Lung (tissue), 12 donors: ENCODE results near the gene ODAD3. TPM values are rescaled to one million over a fixed set of nuclear protein-coding genes. Genes with fewer than 3 reads are reported as not detected.

ENCODE experiments used
- ATAC-seq: fragments of 200-7000 bp; cut with Tn5 transposase; one replicate; pipeline ENCODE4 v1.9.1; 2020; ENCODE audit warnings: moderate number of reproducible peaks; ENCODE audit not compliant: insufficient read depth, low FRiP score
- DNase-seq, 3 donors: peaks; one replicate each; pipeline ENCODE4 v3.0.0-alpha.2; 2013 to 2017
- H3K27ac ChIP-seq, 2 donors: one replicate each; pipeline ENCODE4 v1.5.1; 2013; ENCODE audit warnings: mild to moderate bottlenecking in 2 of 2, moderate library complexity in 2 of 2, control low read depth in 1 of 2, inconsistent platforms in 1 of 2, low read depth in 1 of 2, low read length in 1 of 2
- H3K27me3 ChIP-seq, 3 donors: one replicate each; pipeline ENCODE4 v1.5.1; 2013; ENCODE audit warnings: low read length in 2 of 3; ENCODE audit not compliant: control insufficient read depth in 3 of 3, insufficient read depth in 3 of 3
- H3K36me3 ChIP-seq, 4 donors: one replicate each; pipeline ENCODE4 v1.5.1; 2013; ENCODE audit warnings: low read length in 4 of 4, mild to moderate bottlenecking in 1 of 4, moderate library complexity in 1 of 4; ENCODE audit not compliant: control insufficient read depth in 4 of 4, insufficient read depth in 4 of 4
- H3K4me1 ChIP-seq, 5 donors: one replicate each; pipeline ENCODE4 v1.5.1; 2013; ENCODE audit warnings: low read length in 5 of 5, mild to moderate bottlenecking in 2 of 5, moderate library complexity in 1 of 5; ENCODE audit not compliant: control insufficient read depth in 5 of 5, insufficient read depth in 5 of 5
- H3K4me3 ChIP-seq: one replicate; pipeline ENCODE4 v1.5.1; 2013; ENCODE audit warnings: mild to moderate bottlenecking, control low read depth, moderate library complexity
- H3K9ac ChIP-seq, 2 donors: one replicate each; pipeline ENCODE4 v1.5.1; 2013; ENCODE audit warnings: low read length in 2 of 2, control low read depth in 1 of 2; ENCODE audit not compliant: insufficient read depth in 1 of 2
- H3K9me3 ChIP-seq, 4 donors: one replicate each; pipeline ENCODE4 v1.5.1; 2013; ENCODE audit warnings: low read length in 3 of 4, mild to moderate bottlenecking in 1 of 4, moderate library complexity in 1 of 4; ENCODE audit not compliant: control insufficient read depth in 4 of 4, insufficient read depth in 3 of 4
- WGBS, 2 donors: extraction: QIAGEN DNeasy Blood & Tissue Kit; methylation state at CpG; one replicate each; pipeline ENCODE4 v1.1.7; 2013; 5-methylcytosine and 5-hydroxymethylcytosine counted together
- polyA plus RNA-seq, 2 donors: library from polyadenylated mRNA; stranded (reverse); fragments of 200-250 nt; gene quantifications; one replicate each; pipeline ENCODE4 v1.2.1, GENCODE V29; 2013
- total RNA-seq, 2 donors: library from RNA; depleted of rRNA in 1 of 2; stranded (reverse); fragments of >200 nt in 1 of 2; gene quantifications; one replicate each; pipeline ENCODE4 v1.2.1, GENCODE V29; 2014 to 2021
- TF ChIP-seq, protein P1 (sequence below): IDR thresholded peaks from 2 replicates; pipeline ENCODE4 v1.5.1; 2012; ENCODE audit warnings: mild to moderate bottlenecking; ENCODE audit errors: control extremely low read depth, extremely low read depth
- donor health status: control.
- donor health status: control.
- donor health status: Bipolar disorder and iron deficiency.
- donor health status: healthy.
- donor health status: DM: yes; HTN: yes; CAD: no.

ODAD3 gene
- total and polyA plus RNA-seq, 4 donors: 2.0 to 9.8 (median 4.2) TPM

DNA sequence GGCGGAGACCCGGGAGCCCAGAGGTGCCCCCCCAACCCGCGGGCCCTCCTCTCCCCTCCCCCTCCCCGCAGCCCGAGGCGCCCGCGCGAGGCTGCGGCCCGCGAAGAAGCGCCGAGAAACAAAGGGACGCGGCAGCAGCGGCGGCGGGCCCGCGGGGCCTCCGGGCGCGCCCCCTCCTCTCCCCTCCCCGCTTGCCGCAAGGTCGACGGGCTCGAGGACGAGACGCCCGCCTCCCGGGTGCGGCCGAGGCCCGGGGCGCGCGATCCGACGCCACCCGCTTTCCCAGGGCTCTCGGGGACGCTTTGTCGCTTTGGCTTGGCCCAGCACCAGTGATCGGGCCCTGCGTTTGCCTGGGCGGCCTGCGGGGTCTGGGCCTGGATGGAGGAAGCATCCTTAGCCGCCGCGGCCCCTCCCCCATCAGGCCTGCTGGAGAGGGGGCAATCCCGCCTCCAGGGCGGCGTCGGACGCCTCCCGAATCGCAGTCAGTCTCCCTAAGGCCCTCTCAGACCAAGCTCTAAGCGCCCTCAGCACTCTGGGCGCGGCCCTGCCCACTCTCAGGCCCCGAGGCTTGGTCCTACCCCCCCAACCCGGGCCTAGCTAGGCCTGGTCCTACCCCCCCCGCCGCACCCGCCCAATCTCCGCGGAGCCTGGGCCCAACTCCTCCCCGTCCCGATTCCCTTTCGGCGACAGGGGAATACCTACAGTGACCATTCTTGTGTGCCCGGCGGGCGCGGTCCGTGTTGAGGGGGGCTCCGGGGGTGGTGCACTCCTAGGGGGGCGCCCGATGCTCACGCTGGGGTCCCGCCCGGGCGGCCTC lies 45.2 kb upstream of the ODAD3 start:
- ATAC-seq (no peak), DNase-seq (no peak)
- no peak overlapping the region for H3K9ac ChIP-seq
- WGBS, 2 donors: 6 to 19% methylated on average over 42 to 86 of the region's 86 CpGs
- H3K4me1 ChIP-seq: peaks cover 0 to 14% (median 0%) of the 10 kb centered on the region in 5 donors
- H3K36me3 ChIP-seq: peaks cover 0 to 4% (median 1%) of the 10 kb centered on the region in 4 donors
- TF ChIP-seq, protein P1, sequence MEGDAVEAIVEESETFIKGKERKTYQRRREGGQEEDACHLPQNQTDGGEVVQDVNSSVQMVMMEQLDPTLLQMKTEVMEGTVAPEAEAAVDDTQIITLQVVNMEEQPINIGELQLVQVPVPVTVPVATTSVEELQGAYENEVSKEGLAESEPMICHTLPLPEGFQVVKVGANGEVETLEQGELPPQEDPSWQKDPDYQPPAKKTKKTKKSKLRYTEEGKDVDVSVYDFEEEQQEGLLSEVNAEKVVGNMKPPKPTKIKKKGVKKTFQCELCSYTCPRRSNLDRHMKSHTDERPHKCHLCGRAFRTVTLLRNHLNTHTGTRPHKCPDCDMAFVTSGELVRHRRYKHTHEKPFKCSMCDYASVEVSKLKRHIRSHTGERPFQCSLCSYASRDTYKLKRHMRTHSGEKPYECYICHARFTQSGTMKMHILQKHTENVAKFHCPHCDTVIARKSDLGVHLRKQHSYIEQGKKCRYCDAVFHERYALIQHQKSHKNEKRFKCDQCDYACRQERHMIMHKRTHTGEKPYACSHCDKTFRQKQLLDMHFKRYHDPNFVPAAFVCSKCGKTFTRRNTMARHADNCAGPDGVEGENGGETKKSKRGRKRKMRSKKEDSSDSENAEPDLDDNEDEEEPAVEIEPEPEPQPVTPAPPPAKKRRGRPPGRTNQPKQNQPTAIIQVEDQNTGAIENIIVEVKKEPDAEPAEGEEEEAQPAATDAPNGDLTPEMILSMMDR: no peak
- H3K27me3 ChIP-seq: peaks cover 0 to 42% (median 31%) of the 10 kb centered on the region in 3 donors
- no peak overlapping the region for H3K4me3 ChIP-seq
- no peaks in the 10 kb centered on the region for H3K9me3 ChIP-seq
- H3K27ac ChIP-seq: no peak overlapping the region

DNA sequence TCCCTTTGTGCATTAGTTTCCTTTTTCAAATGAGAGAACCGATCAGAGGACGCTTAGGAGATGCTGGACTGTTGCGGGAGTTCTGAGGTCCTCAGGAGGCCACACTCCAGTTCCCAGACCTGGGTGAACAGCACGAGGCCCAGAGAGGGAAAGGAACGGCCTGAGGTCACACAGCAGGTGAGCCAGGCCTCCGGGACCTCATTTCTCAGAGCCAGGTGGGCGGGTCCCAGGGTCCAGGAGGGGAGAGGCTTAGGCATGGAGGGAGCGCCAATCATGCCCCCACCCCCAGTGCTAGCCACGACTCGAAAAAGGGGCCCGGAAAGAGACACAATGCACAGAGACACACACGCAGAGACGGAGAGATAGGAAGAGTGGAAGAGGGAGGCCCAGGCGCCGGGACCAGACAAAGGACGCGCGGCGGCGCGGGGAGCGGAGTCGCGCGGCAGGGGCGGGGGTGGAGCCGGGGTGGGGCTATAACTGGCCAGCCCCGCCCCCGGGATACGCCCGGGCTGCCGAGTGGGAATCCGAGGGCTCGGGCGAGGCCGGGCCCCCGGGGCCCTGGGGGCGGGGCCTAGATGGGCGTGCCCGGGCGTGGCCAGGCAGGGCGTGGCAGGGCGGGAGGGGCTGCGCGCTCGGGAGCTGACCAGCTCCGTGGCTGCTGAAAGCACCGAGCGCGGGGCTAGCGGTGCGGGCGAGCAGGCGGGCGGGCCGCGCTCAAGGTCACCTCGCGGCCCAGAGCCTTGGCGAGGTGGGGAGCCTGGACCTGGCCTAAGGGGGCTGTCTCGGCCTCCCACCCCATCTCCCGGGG lies 44.4 kb upstream of the ODAD3 start:
- Histone ChIP-seq H3K36me3 (peaks cover 0 to 3% (median 1%) of the 10 kb centered on the region in 4 donors), H3K4me1 (peaks cover 0 to 14% (median 0%) of the 10 kb centered on the region in 5 donors), H3K9me3 (no peaks in the 10 kb centered on the region), H3K27ac (no peak overlapping the region), H3K9ac (no peak overlapping the region), H3K4me3 (no peak overlapping the region), H3K27me3 (peaks cover 0 to 42% (median 31%) of the 10 kb centered on the region in 3 donors)
- WGBS, 2 donors: 18 to 19% methylated on average over 55 to 62 of the region's 62 CpGs
- TF ChIP-seq, protein P1: no peak
- ATAC-seq (no peak), DNase-seq (peak; percentile 2 to 38 (median 12))

DNA sequence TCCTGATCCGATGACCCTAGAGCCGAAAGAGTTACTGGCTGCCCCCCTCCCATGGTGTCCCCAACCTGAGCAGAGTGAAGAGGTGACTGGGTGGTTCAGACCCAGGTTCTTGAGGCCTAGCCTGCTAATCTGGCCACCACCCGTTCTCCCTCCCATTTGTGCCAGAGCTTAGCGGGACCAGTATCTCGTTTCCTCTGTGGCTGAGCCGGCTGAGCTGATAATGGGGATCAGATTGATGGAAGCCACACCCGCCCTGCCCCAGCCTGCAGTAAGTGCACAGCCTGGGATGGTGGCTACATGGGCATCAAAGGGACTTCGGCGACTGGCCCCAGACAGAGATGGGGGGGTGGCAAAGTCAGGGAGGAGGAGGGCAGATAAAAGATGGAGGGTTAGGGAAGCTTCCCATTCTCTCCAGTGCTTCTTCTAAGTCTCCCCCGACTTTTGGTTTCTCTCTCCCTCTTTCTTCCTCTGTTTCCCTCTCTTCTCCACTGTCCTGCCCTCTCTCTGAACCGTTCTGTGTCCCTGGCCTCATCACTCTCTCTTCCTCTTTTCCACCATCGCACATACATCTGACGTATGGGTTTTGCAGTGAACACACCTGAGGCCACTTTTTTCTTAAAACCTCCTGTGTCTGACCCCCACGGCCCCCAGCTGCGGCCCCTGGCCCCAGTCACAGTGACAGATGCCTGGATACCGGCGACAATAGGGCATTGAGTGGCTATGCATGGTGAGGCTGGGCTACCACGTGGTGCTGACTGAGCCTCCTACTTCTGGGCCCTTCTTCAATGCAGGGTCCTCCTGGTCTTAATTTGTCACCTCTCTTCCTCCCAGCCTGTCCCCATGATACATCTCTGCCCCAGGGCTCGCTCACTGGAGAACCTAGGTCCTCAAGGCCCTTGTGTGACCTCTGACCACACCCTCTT lies 43.5 kb upstream of the ODAD3 start:
- Histone ChIP-seq H3K27me3 (peaks cover 0 to 42% (median 34%) of the 10 kb centered on the region in 3 donors), H3K9me3 (no peaks in the 10 kb centered on the region), H3K9ac (no peak overlapping the region), H3K4me3 (no peak overlapping the region), H3K27ac (no peak overlapping the region), H3K36me3 (peaks cover 0 to 3% (median 0%) of the 10 kb centered on the region in 4 donors), H3K4me1 (peaks cover 0 to 14% (median 0%) of the 10 kb centered on the region in 5 donors)
- TF ChIP-seq, protein P1: no peak
- 52 to 61% methylated on average over 19 of the region's 19 CpGs for WGBS, 2 donors
- DNase-seq (no peak), ATAC-seq (no peak)
